ENCODE measurements around the gene ABI3. TPM values are rescaled to one million over a fixed set of nuclear protein-coding genes. Genes with fewer than 3 reads are reported as not detected.
"Not testable (repeated sequence)": the region's sequence is repeated elsewhere in the genome, so short reads cannot be mapped to it uniquely, and the experiment has no call there.

ABI3 gene
- total RNA-seq, 4 donors from 2014 or later: 9.6 to 14.4 (median 12.0) TPM

DNA sequence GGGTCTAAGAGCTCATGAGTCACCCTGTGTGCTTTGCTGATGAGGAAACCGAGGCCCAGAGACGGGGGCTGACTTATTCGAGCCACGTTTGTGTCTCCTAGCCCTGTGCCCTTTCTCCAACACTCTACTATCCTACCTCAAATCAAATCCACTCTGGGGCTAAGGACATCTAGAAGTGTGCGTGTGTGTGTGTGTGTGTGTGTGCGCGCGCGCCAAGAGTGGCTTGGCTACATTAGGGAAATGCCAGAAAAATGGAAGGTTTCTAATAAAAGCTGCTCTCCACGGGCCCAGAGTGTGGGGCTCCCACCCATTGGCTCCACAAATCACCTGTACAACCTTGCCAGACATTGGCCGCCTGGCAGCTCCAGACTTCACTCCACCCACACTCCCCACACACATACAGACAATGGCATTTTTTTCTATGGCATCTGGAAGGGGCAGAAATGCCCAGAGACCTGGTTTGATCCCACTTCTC lies 50.3 kb downstream of the ABI3 start:
- peak overlapping the region; percentile 59 to 88 (median 78) for H3K27ac ChIP-seq
- H3K36me3 ChIP-seq: no peaks in the 10 kb centered on the region
- peaks cover 0 to 15% (median 4%) of the 10 kb centered on the region in 4 donors for H3K4me1 ChIP-seq
- H3K27me3 ChIP-seq: no peaks in the 10 kb centered on the region
- peak overlapping the region; percentile 50 to 60 (median 54) for H3K4me3 ChIP-seq
- TF ChIP-seq POLR2A (IDR thresholded peaks at IDR 0.05): no peak
- peak in 1 of 2 donors; percentile 1 for TF ChIP-seq EP300 (IDR thresholded peaks at IDR 0.05)
- TF ChIP-seq, protein P1, sequence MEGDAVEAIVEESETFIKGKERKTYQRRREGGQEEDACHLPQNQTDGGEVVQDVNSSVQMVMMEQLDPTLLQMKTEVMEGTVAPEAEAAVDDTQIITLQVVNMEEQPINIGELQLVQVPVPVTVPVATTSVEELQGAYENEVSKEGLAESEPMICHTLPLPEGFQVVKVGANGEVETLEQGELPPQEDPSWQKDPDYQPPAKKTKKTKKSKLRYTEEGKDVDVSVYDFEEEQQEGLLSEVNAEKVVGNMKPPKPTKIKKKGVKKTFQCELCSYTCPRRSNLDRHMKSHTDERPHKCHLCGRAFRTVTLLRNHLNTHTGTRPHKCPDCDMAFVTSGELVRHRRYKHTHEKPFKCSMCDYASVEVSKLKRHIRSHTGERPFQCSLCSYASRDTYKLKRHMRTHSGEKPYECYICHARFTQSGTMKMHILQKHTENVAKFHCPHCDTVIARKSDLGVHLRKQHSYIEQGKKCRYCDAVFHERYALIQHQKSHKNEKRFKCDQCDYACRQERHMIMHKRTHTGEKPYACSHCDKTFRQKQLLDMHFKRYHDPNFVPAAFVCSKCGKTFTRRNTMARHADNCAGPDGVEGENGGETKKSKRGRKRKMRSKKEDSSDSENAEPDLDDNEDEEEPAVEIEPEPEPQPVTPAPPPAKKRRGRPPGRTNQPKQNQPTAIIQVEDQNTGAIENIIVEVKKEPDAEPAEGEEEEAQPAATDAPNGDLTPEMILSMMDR (IDR thresholded peaks at IDR 0.05): no peak
- H3K9me3 ChIP-seq: no peaks in the 10 kb centered on the region
- DNase-seq (ENCODE audit: low spot score in 2 of 2): peak in 1 of 2 donors; percentile 24
- 52 to 53% methylated on average over 11 of the region's 11 CpGs for WGBS, 2 donors

DNA sequence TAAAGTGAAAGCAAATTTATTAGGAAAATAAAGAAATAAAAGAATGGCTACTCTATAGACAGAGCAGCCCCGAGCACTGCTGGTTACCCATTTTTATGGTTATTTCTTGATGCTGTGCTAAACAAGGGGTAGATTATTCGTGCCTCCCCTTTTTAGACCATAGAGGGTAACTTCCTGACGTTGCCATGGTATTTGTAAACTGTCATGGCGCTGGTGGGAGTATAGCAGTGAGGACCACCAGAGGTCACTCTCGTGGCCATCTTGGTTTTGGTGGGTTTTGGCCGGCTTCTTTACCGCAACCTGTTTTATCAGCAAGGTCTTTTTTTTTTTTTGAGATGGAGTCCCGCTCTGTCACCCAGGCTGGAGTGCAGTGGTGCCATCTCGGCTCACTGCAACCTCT lies 51.0 kb downstream of the ABI3 start:
- peaks cover 0 to 15% (median 4%) of the 10 kb centered on the region in 4 donors for H3K4me1 ChIP-seq
- H3K27ac ChIP-seq; H3K27me3 ChIP-seq; H3K4me3 ChIP-seq; H3K9me3 ChIP-seq; DNase-seq (ENCODE audit: low spot score in 2 of 2); H3K36me3 ChIP-seq: not testable (repeated sequence)
- WGBS, 2 donors: 89 to 92% methylated on average over 9 of the region's 9 CpGs

DNA sequence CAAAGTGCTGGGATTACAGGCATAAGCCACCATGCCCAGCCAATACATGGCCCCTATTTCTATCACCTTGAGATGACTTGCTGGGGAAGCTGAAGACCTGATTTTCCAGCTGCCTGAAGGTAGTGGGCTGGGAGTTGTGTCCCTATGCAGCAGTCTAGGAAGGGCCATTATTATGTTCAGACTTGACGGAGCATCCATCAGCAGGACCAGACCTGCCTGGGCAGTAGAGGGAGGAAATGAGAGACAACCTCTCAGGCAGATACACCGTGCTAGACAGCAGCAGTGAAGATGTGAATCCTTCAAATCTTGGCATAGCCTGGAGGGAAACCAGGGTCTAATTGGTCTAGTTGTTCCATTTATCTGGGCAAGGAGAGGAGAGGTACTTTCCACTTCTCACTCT lies 55.7 kb downstream of the ABI3 start:
- TF ChIP-seq EP300 (IDR thresholded peaks at IDR 0.05): no peak
- no peak for TF ChIP-seq POLR2A (IDR thresholded peaks at IDR 0.05)
- TF ChIP-seq, protein P1 (IDR thresholded peaks at IDR 0.05): no peak
- Histone ChIP-seq H3K27ac (no peak overlapping the region), H3K4me1 (no peaks in the 10 kb centered on the region), H3K27me3 (no peaks in the 10 kb centered on the region), H3K4me3 (no peak overlapping the region), H3K36me3 (no peaks in the 10 kb centered on the region), H3K9me3 (no peaks in the 10 kb centered on the region)
- WGBS, 2 donors: 91 to 97% methylated on average over 2 of the region's 2 CpGs
- DNase-seq (ENCODE audit: low spot score in 2 of 2): no peak

DNA sequence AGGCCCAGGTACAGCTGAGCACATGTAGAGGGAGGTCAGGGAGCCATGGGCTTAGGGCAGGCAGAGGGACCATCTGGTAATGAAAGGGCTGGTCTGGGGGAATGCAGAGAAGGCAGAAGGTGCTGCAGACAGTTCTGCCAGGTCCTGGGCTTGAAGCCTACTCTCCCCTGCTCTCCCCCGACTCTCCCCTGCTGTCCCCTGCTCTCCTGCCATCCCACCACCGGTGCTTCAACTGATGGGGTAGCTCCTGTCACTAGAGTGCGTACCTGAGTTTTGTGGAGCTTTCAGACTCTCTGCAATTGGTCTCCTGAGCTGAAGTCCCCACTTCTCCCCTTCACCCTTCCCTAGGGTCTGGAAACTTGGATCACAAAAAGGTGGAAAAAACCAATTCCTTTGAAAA lies 57.4 kb downstream of the ABI3 start:
- H3K4me3 ChIP-seq: no peak overlapping the region
- no peaks in the 10 kb centered on the region for H3K27me3 ChIP-seq
- no peak overlapping the region for H3K27ac ChIP-seq
- no peaks in the 10 kb centered on the region for H3K4me1 ChIP-seq
- DNase-seq (ENCODE audit: low spot score in 2 of 2): no peak
- H3K36me3 ChIP-seq: no peaks in the 10 kb centered on the region
- H3K9me3 ChIP-seq: no peaks in the 10 kb centered on the region
- no peak for TF ChIP-seq POLR2A (IDR thresholded peaks at IDR 0.05)
- TF ChIP-seq, protein P1 (IDR thresholded peaks at IDR 0.05): no peak
- 61 to 92% methylated on average over 3 of the region's 3 CpGs for WGBS, 2 donors

DNA sequence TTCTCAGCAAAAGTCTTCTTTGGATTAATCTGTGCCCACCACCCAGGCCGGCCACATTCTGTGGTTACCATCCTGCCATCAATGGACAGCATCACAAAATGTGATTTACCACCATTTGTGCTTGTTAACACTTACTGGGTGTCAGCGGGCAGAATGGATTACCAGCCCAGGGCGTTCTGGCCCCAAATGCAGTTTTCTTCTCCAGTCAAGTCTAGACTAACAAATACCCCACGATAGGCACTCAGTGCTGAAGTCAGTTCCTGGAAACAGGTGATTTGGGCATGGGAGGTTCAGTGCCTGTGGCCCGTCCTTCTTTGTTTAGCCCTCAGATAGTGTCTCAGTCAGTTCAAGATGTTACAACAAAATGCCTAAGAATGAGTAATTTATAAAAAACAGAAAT lies 58.8 kb downstream of the ABI3 start:
- Histone ChIP-seq H3K4me1 (no peaks in the 10 kb centered on the region), H3K9me3 (no peaks in the 10 kb centered on the region), H3K27me3 (no peaks in the 10 kb centered on the region), H3K36me3 (no peaks in the 10 kb centered on the region), H3K27ac (no peak overlapping the region), H3K4me3 (no peak overlapping the region)
- TF ChIP-seq POLR2A (IDR thresholded peaks at IDR 0.05) (no peak), EP300 (IDR thresholded peaks at IDR 0.05) (no peak)
- TF ChIP-seq, protein P1 (IDR thresholded peaks at IDR 0.05): no peak
- 83 to 92% methylated on average over 5 of the region's 5 CpGs for WGBS, 2 donors
- no peak for DNase-seq (ENCODE audit: low spot score in 2 of 2)

Other genes with a start within 250 kb of the ABI3 start
- gene GIP, start 242.1 kb upstream of the ABI3 start, total RNA-seq: not detected
- not detected for gene IGF2BP1, start 213.3 kb upstream of the ABI3 start, total RNA-seq
- not detected for gene B4GALNT2, start 77.9 kb upstream of the ABI3 start, total RNA-seq
- gene GNGT2, start 133 bp upstream of the ABI3 start, total RNA-seq: 1 to 10 TPM in 1 of 4 donors, not detected in 3; 1.2 TPM
- 1 to 10 TPM in 1 of 4 donors, under 1 TPM in 2, not detected in 1; 0.21 to 1.3 (median 0.98) TPM for gene PHOSPHO1, start 20.1 kb downstream of the ABI3 start, total RNA-seq
- gene ZNF652, start 151.5 kb downstream of the ABI3 start, total RNA-seq: 10 to 100 TPM; 35.7 to 58.6 (median 43.9) TPM
- gene PHB1, start 204.2 kb downstream of the ABI3 start, total RNA-seq: 100 to 1,000 TPM in 1 of 4 donors, 10 to 100 TPM in 3; 83.5 to 114 (median 90.4) TPM